Activated CD8-positive, alpha-beta T cell treated with anti-CD3 and anti-CD28 coated beads, Interleukin-2, amount 10 ng/mL, durations not matched to agents 7 days and 5 days (primary cell): ENCODE results near the gene SNTG2. TPM values are rescaled to one million over a fixed set of nuclear protein-coding genes. Genes with fewer than 3 reads are reported as not detected.

ENCODE experiments used
- ATAC-seq: fragments of 150-1000 bp; cut with Tn5 transposase; one replicate; pipeline ENCODE4 v1.10.0; 2021; ENCODE audit warnings: moderate library complexity
- CTCF ChIA-PET: fragments of 350-600 bp; sonication (Branson Sonifier 250); formaldehyde crosslinking; loops from one replicate; lab custom pipeline; 2021; ENCODE audit warnings: antibody characterized with exemption; lab: Charles Lee
- POLR2A ChIA-PET: fragments of 350-600 bp; sonication (Branson Sonifier 250); formaldehyde crosslinking; loops from one replicate; lab custom pipeline; 2021; ENCODE audit warnings: antibody characterized with exemption; lab: Charles Lee
- DNase-seq: peaks from one replicate; pipeline ENCODE4 v3.0.0-alpha.2; 2020
- H3K27ac Mint-ChIP-seq: one replicate; pipeline ENCODE4 v1.8.0; 2021; ENCODE audit warnings: mild to moderate bottlenecking, mixed read lengths
- H3K27me3 Mint-ChIP-seq: one replicate; pipeline ENCODE4 v1.8.0; 2021; ENCODE audit warnings: low read depth, mixed read lengths
- H3K36me3 Mint-ChIP-seq: one replicate; pipeline ENCODE4 v1.8.0; 2021; ENCODE audit warnings: low read depth, mixed read lengths
- H3K4me1 Mint-ChIP-seq: one replicate; pipeline ENCODE4 v1.8.0; 2021; ENCODE audit warnings: low read depth, mixed read lengths
- H3K4me3 Mint-ChIP-seq: one replicate; pipeline ENCODE4 v1.8.0; 2021; ENCODE audit warnings: mild to moderate bottlenecking, mixed read lengths
- H3K9me3 Mint-ChIP-seq: one replicate; pipeline ENCODE4 v1.8.0; 2022; ENCODE audit warnings: mixed read lengths; ENCODE audit not compliant: insufficient read depth
- total RNA-seq, 2 experiments: library from RNA; stranded (reverse); gene quantifications; one replicate each; pipeline ENCODE4 v1.2.3, GENCODE V29; 2021

The SNTG2 gene
- total RNA-seq, 2 experiments from 2014 or later, result 1.6 to 2.5 TPM

DNA sequence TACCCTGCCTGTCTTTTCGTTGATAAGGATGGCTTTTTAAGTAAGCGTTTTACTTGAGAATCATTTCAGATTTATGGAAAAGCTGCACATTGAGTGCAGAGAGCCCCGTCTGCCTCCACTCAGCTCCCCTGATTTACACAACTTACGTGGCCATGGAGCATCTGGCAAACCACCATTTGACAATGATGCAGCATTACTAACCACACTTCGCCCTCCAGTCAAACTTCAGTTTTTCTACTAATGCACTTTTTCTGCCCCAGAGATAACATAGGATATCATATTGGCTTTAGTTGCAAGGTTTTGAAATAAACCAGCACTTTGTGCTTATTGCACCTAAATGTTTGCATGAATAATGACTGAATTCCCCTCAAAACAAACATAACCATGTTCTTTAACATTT, 297.5 kb downstream of the SNTG2 start:
- Mint-ChIP-seq H3K4me1 (no peaks in the 10 kb centered on the region), H3K36me3 (no peaks in the 10 kb centered on the region), H3K27ac (no peak overlapping the region), H3K27me3 (no peaks in the 10 kb centered on the region), H3K4me3 (no peak overlapping the region), H3K9me3 (no peaks in the 10 kb centered on the region)
- ChIA-PET POLR2A (interaction anchor here (0.6 kb wide), 1 partner anchor 568 kb away, joined by 3 read pairs; no protein-coding TSS in a partner anchor), CTCF (interaction anchor here (1.2 kb wide), 1 partner anchor 9 kb away, joined by 3 read pairs; no protein-coding TSS in a partner anchor)
- DNase-seq, result no peak
- ATAC-seq, result no peak

DNA sequence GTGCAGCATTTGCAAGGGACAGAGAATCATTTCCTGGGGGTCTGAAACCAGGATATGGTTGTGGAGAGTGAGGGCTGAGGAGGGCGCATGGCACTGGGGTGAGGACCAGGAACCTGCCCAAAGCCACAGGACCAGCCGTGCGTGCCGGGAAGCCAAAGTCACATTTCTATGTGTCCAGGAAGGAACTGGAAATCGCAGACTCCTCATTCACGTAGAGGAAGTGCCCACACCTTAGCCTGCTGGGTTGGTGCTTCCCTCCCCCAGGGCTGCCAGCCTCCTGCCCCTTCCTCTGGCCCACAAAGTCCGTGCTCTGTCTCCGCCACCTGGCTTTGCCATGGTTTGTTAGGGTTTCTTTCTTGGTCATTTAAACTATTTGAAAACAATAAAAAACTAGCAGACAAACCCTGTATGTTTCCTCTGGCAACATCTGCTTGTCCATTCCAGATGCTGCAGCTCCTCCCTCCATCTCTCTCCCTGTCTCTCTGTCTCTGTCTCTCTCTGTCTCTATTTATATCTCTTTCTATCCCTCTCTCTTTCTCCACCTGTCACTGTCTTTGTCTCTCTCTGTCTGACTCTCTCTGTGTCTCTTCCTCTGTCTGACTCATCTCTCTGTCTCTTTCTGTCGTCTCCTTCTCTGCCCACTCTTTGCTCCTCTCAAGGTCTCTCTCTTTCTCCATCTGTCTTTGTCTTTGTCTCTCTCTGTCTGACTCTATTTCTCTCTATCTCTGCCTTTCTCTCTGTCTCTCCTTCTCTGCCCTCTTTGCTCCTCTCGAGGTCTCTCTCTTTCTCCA, 299.4 kb downstream of the SNTG2 start:
- ATAC-seq (no peak), DNase-seq (no peak)
- POLR2A ChIA-PET, result no interaction called here
- Mint-ChIP-seq H3K27ac (peak overlapping the region; percentile 7), H3K4me3 (no peak overlapping the region), H3K9me3 (no peaks in the 10 kb centered on the region), H3K4me1 (no peaks in the 10 kb centered on the region), H3K36me3 (no peaks in the 10 kb centered on the region), H3K27me3 (no peaks in the 10 kb centered on the region)
- CTCF ChIA-PET, result no interaction called here

DNA sequence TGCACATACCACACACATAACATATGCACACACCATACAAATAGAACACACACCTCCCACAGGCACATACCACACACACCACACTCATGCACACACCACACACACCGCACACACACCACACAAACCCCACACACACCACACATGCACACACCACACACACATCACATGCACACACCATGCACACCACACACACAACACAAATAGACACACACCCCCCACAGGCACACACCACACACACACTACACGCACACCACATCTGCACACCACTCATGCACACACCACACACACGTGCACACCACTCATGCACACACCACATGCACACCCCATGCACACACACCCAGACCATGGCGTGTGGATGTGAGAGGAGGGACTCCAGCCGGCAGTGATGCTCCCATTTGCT, 300.9 kb downstream of the SNTG2 start:
- DNase-seq (no peak), ATAC-seq (no peak)
- Mint-ChIP-seq H3K4me1 (no peaks in the 10 kb centered on the region), H3K9me3 (no peaks in the 10 kb centered on the region), H3K4me3 (no peak overlapping the region), H3K27ac (no peak overlapping the region), H3K27me3 (no peaks in the 10 kb centered on the region), H3K36me3 (no peaks in the 10 kb centered on the region)
- CTCF ChIA-PET, result no interaction called here
- POLR2A ChIA-PET, result no interaction called here

DNA sequence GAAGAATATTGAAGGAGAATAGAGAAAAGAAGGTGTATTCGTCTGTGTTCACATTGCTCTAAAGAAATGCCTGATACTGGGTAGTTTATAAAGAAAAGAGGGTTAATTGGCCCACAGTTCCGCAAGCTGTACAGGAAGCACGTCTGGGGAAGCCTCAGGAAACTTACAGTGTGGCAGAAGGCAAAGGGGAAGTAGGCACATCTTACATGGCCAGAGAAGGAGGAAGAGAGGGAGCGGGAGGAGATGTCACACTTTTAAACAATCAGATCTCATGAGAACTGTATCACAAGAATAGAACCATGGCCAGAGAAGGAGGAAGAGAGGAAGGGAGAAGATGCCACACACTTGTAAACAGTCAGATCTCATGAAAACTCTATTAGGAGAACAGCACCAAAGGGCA, 303.0 kb downstream of the SNTG2 start:
- Mint-ChIP-seq H3K27ac (no peak overlapping the region), H3K4me1 (no peaks in the 10 kb centered on the region), H3K27me3 (no peaks in the 10 kb centered on the region), H3K4me3 (no peak overlapping the region), H3K9me3 (no peaks in the 10 kb centered on the region), H3K36me3 (no peaks in the 10 kb centered on the region)
- DNase-seq (no peak), ATAC-seq (no peak)
- POLR2A ChIA-PET, result no interaction called here
- CTCF ChIA-PET, result no interaction called here

DNA sequence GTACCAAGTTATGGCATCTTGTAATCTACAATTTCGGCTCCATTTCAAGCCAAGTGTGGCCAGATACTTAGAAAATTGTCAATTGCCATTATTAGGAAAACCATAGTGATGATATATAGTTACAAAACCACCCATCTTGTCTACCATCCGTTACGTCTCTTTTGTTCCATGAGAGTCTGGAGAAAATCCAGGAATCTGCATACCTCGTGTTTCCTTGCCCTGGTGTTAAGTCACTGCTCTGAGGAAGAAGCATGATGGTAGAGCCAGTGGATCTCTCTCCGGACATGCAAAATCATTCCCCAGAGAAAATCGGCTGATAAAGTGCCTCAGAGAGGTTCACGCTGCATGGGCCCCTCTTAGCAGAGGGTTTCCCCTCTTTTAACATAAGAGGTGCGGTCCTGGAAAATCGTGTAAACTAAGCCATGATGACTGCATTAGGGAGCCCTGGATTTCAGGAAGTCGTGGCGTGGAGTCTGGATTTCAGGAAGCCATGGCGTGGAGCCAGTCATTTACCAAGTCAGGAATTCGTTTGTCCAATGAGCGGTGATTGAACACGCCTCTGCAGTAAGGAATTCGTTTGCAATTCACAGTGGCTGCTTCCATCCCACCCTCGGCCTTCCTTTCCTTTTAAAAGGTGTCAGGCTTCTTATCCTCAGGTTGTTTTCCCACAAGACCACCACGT, 304.2 kb downstream of the SNTG2 start:
- POLR2A ChIA-PET, result no interaction called here
- no peak for ATAC-seq
- CTCF ChIA-PET, result no interaction called here
- Mint-ChIP-seq H3K4me1 (no peaks in the 10 kb centered on the region), H3K36me3 (no peaks in the 10 kb centered on the region), H3K27ac (no peak overlapping the region), H3K4me3 (no peak overlapping the region), H3K9me3 (no peaks in the 10 kb centered on the region), H3K27me3 (no peaks in the 10 kb centered on the region)
- DNase-seq, result no peak

DNA sequence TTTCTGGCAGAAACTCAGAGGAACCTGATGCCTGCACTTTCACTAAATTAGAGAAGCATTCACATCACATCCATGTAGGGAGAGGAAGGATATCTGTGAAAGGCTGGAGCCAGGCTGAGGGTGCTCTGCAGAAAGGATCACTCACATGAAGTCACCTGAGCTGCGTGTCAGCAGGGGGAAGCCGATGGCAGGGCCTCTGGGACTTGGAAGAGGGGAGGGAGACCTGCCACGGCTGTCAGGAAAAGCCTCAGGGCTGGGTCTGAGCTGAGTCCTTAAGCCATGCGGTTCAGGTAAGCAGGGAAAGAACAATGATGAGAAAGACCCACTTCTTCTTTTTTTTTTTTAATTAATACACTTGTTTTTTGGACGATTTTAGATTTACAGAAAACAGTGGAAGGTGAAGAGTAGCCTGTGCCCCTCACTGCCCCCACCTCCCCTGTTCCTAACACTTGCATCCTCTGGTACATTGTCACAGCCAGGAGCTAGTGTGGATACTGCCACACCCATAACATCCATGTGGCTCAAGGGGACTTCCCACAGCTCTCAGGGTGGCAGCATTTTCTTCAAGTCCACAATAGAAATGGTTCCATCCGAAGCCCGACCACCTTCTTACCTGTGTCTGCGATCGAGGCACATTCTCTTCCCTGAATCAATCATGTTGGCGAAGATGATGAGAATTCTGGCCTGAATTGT, 306.1 kb downstream of the SNTG2 start:
- H3K9me3 Mint-ChIP-seq, result no peaks in the 10 kb centered on the region
- H3K4me1 Mint-ChIP-seq, result no peaks in the 10 kb centered on the region
- ATAC-seq, result no peak
- ChIA-PET CTCF (interaction anchor here (0.7 kb wide), 1 partner anchor 9 kb away, joined by 3 read pairs; no protein-coding TSS in a partner anchor), POLR2A (no interaction called here)
- no peaks in the 10 kb centered on the region for H3K36me3 Mint-ChIP-seq
- no peaks in the 10 kb centered on the region for H3K27me3 Mint-ChIP-seq
- no peak for DNase-seq
- H3K27ac Mint-ChIP-seq, result no peak overlapping the region
- H3K4me3 Mint-ChIP-seq, result no peak overlapping the region

DNA sequence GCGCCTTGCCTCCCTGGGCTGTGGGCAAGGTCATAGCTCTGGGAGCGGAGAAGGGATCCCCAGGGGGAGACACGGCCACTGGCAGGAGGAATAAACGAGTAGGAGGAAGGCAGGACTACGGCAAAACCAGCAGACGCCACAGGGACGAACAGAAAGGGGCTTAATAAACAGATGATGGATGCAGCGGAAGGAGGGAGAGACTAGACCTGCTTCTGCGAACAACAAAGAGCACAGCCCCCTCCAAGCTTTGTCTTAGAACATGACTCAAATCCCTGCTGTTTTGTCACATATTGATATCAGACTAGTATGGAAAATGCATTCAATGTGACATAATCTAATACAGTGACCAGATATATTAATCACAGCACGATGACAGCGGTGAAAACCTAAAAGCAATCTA, 306.7 kb downstream of the SNTG2 start:
- Mint-ChIP-seq H3K9me3 (no peaks in the 10 kb centered on the region), H3K27me3 (no peaks in the 10 kb centered on the region), H3K4me1 (no peaks in the 10 kb centered on the region), H3K4me3 (no peak overlapping the region), H3K36me3 (no peaks in the 10 kb centered on the region), H3K27ac (no peak overlapping the region)
- ChIA-PET CTCF (interaction anchor here (0.7 kb wide), 1 partner anchor 10 kb away, joined by 3 read pairs; no protein-coding TSS in a partner anchor), POLR2A (no interaction called here)
- ATAC-seq, result no peak
- no peak for DNase-seq

DNA sequence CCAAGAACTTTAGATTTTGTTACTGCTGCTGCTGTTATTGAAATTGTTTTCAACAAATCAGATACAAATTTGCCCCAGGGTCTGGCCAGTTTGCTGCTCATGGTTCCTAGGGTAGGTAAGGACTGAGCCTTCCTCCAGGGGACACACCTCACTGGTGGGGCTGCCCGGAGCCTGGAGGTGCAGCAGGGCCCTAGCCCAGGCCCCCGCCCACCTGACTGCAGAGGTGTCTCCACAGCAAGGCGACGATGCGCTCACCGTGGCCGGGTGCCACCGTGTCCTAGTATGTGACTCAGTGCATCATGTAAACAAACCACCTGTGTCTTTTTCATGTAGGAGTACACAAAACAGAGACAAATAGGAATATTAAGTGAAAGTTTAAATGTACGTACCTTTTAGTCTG, 309.1 kb downstream of the SNTG2 start:
- Mint-ChIP-seq H3K36me3 (no peaks in the 10 kb centered on the region), H3K4me3 (no peak overlapping the region), H3K9me3 (no peaks in the 10 kb centered on the region), H3K27me3 (no peaks in the 10 kb centered on the region), H3K4me1 (no peaks in the 10 kb centered on the region), H3K27ac (no peak overlapping the region)
- no peak for DNase-seq
- ATAC-seq, result no peak
- ChIA-PET CTCF (no interaction called here), POLR2A (no interaction called here)

DNA sequence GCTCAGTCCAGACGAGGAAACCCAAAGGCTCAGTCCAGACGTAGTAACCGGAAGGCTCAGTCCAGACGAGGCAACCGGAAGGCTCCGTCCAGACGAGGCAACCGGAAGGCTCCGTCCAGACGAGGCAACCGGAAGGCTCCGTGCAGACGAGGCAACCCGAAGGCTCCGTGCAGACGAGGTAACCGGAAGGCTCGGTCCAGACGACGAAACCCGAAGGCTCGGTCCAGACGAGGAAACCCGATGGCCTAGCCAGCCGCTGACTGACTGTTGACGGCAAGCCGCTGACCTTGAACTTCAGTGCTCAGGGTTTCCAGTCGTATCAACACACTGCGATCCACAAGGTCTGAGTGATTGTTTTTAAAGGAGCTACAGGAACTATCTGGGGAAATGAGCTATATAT, 312.0 kb downstream of the SNTG2 start:
- H3K36me3 Mint-ChIP-seq, result no peaks in the 10 kb centered on the region
- H3K27ac Mint-ChIP-seq, result no peak overlapping the region
- H3K9me3 Mint-ChIP-seq, result no peaks in the 10 kb centered on the region
- no peaks in the 10 kb centered on the region for H3K27me3 Mint-ChIP-seq
- DNase-seq (no peak), ATAC-seq (no peak)
- ChIA-PET CTCF (no interaction called here), POLR2A (no interaction called here)
- H3K4me3 Mint-ChIP-seq, result no peak overlapping the region
- no peaks in the 10 kb centered on the region for H3K4me1 Mint-ChIP-seq

DNA sequence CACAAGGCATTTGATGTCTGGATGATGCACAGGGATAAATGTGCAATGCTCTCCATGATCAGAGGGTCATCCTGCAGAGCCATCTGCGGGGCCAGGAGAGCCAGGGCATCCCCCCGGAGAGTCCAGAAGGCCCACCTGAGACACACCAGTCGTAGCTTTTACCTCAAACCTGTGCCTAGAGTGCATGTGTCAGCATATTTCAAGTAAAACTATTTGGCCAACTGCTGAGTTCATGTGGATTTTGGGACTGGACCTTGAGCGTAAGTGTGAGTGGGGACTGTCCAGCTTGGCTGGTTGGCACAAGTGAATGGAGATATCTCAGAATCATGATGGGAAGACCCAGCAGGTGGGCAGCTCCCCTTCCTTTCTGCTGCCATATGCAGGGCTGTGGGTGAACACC, 314.8 kb downstream of the SNTG2 start:
- POLR2A ChIA-PET, result no interaction called here
- DNase-seq (no peak), ATAC-seq (no peak)
- Mint-ChIP-seq H3K4me1 (no peaks in the 10 kb centered on the region), H3K27ac (no peak overlapping the region), H3K36me3 (no peaks in the 10 kb centered on the region), H3K4me3 (no peak overlapping the region), H3K27me3 (no peaks in the 10 kb centered on the region), H3K9me3 (no peaks in the 10 kb centered on the region)
- CTCF ChIA-PET, result no interaction called here

DNA sequence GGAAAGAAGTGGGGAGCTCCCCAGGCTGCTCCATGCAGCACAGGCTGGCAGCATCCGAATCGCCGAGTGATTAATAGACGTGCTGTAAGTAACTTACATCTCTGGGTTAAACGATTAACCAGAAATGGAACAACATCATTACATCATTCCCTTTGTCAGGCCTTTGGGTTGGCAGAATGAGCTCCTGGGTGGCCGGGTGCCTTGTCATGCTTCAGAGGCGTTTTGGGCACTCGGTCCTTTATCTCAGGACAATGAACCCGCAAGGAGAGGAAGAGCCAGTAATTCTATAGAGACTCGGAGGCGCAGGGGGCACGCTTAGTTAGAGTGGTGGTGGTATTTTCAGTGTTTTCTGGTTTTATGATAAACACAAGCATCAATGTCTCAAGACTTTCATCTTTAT, 315.7 kb downstream of the SNTG2 start:
- H3K27ac Mint-ChIP-seq, result no peak overlapping the region
- H3K27me3 Mint-ChIP-seq, result no peaks in the 10 kb centered on the region
- H3K4me3 Mint-ChIP-seq, result no peak overlapping the region
- H3K36me3 Mint-ChIP-seq, result no peaks in the 10 kb centered on the region
- H3K9me3 Mint-ChIP-seq, result no peaks in the 10 kb centered on the region
- CTCF ChIA-PET, result interaction anchor here (0.6 kb wide), 1 partner anchor 700 kb away, joined by 4 read pairs; no protein-coding TSS in a partner anchor
- ATAC-seq, result no peak
- H3K4me1 Mint-ChIP-seq, result no peaks in the 10 kb centered on the region
- no peak for DNase-seq
- POLR2A ChIA-PET, result no interaction called here

DNA sequence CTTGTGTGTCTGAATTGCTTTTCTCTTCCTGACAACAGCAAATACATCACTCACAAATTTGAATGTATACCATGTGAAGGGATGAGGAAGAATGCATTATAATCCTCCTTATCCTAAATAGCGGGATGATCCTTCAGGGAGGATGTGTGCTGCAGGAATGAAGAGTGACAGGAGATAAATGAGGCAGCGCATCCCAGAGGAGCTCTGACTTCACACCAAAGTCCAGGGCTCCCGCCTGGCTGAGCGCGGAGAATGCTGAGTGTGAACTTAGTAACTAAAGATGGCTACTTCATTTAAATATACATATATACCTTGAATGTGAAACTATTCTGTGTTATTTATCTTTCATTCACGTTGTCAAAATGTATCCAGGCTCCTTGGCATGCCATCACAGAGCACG, 317.4 kb downstream of the SNTG2 start:
- ChIA-PET POLR2A (no interaction called here), CTCF (no interaction called here)
- Mint-ChIP-seq H3K4me3 (no peak overlapping the region), H3K9me3 (no peaks in the 10 kb centered on the region), H3K4me1 (no peaks in the 10 kb centered on the region), H3K27me3 (no peaks in the 10 kb centered on the region), H3K36me3 (no peaks in the 10 kb centered on the region), H3K27ac (no peak overlapping the region)
- DNase-seq (no peak), ATAC-seq (no peak)
